Activated CD4-positive, alpha-beta T cell treated with anti-CD3 and anti-CD28 coated beads, Interleukin-2, Interleukin-4, amounts not matched to agents 100 ng/mL and 50 ng/mL, durations not matched to agents 16 hours and 8 hours (primary cell): ENCODE results near the gene MRPS18A.
"Not testable (repeated sequence)": the region's sequence is repeated elsewhere in the genome, so short reads cannot be mapped to it uniquely, and the experiment has no call there.

Experiments
- DNase-seq: peaks from one replicate; pipeline ENCODE4 v3.0.0-alpha.2; 2020; ENCODE audit warnings: low spot score

MRPS18A gene

DNA sequence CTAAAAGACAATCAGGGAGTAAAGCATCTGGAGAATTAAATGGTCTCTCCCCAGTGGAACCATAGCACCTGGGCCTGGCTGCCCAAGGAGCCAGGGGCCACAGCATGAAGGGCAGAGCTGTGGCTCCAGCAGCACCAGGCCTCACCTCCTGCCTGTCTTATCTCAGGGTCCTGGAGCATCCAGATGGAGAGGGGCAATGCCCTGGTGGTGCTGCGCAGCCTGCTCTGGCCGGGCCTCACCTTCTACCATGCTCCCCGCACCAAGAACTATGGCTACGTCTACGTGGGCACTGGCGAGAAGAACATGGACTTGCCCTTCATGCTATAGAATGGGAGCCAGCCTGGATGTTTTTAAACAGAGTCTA lies 17.0 kb downstream of the MRPS18A start:
- no peak for DNase-seq

DNA sequence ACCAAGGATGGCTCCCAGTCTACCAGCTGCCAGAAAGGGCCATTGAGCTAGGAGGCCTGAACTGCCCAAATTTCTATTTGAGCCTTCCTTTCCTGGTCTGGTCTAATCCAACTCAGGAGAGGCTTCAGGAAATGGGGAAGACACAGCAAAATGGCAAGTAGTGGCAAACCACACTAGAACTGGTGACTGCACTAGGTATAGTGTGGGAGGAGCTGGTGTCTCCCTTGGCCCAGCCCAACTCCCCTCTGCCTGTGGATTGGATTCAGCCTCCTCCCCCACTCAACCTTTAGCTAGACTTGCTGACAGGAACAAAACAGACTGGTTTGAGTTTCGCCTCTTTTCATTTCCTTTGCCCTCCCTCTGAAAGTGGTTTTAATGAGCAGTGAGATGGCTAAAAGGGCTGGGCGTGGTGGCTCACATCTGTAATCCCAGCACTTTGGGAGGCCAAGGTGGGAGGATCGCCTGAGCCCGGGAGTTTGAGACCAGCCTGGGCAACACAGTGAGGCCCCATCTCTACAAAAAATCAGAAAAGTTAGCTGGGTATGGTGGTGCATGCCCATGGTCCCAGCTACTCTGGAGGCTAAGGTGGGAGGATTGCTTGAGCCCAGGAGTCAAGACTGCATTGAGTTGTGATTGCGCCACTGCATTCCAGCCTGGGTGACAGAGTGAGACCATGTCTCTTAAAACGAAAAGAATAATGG lies 17.5 kb downstream of the MRPS18A start:
- DNase-seq = peak; percentile 42

DNA sequence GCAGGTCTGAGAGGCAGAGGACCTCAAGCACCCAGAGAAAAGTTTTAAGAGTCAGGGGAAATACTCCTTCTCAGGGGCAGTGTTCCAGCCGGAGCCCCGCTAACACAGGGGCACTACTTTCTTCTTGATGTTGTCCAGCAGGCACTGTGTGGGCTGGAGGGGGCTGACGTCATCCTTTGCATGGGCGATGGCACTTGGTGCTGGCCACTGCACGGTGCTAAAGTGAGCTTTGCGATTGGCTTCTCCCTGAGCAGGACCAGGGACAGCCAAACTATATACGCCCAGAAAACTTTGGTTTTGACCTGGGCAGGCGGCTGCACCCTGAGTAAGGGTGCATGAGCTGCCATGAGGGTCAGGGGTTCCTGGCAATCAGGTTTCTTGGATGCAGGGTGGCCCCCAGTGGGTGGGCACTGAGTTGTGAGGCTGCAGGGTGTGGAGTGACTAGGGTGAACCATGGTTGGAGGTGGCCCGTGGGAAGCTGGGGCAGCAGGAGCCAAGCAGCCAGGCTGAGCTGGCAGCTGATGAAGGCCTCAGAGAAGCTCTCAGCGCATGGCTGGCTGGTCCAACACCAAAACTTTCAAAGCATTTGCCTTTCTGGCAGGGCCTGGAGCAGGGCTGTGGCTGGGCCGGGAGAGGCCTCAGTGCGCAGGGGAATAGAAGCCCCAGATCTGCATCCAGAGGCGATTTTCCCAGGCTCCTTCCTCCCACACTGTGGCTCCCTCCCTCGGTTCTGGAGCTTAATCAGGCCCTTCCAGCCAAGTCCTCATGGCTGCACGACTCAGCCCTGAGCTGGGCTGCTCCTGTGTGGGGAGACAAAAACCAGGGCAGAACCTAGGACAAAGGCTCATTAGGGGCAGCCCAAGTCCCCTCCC lies 18.3 kb downstream of the MRPS18A start:
- no peak for DNase-seq

DNA sequence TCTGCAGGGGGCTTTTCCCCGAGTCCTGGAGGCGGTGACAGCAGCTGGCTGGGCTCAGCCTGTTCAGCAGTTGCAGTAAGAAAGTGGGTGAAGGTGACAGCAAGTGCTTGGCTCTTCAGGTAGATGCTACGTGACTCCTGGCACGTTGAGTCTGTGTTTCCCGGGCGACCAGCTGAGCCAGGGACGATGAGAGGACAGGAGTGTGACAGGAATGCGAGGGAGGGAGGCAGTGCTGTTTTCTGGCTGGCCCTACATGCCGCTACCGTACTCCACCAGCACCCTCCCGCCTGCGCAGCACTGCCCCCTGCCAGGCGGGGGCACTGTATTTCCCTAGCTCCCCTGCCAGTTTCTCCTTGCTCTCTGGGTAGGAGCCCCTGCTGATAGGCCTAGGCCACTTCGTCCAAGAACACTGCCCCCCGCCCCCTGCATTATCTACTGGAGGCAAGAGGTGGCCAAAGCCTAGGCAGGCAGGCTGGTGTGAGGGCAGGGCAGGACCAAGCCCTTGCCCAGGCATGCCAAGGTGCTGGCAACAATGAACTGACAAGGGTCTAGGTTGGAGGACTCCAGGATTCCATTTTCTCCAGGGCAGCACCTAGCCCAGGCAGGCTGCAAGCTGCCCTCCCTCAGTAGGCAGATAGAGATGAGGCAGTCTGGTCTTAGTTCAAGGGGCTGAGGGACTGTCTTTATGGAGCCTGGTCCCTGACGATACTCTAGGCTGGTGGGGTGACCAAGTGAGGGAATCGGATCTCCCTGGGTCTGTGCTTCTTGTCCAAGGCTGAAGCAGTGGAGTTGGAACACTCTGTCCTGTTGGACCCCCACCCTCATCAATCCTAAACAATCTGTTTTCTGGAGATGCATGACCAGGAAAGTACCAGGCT lies 19.2 kb downstream of the MRPS18A start:
- peak; percentile 38 for DNase-seq

DNA sequence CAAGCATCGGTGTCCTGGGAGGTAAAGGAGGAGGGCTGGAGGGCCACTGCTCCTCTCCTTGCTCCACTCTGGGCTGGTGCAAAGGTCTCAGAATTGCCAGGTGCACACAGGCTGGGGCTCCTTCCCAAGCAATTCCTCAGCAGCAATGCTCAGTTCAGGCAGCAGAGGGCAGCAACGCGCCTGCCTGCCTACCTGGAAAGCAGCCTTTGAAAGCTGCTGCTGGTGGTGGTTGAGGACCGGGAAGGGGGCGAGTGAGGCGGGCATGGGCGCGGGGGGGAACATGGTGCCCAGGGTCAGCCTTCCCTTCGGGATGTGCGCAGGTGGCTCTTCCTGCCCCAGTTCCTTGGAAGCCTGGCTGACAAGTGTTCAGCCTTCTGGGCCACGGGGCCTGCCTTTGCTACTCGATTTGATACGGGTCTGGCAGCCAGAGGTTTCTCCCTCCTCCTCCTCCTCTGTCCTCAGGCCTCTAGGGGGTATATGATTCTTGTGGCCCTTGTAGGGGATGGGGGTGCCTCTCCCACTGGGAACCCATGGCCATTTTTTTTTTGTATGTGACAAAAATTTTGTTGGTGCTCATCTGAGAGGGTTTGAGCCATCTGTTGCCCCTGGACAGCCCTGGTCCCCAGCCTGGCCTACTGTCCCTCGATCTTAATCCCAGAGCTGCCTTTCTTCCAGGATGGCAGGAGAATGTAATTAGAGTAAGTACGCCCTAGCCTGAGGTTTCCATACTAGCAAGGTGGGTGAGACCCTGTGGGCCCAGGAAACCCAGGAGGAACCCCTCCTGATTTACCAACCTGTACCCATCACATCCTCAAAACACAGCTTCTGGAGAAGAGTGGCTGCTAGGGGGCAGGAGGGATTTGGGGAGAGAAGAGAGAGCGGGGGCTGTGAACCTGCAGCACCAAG lies 20.1 kb downstream of the MRPS18A start:
- peak; percentile 87 for DNase-seq

DNA sequence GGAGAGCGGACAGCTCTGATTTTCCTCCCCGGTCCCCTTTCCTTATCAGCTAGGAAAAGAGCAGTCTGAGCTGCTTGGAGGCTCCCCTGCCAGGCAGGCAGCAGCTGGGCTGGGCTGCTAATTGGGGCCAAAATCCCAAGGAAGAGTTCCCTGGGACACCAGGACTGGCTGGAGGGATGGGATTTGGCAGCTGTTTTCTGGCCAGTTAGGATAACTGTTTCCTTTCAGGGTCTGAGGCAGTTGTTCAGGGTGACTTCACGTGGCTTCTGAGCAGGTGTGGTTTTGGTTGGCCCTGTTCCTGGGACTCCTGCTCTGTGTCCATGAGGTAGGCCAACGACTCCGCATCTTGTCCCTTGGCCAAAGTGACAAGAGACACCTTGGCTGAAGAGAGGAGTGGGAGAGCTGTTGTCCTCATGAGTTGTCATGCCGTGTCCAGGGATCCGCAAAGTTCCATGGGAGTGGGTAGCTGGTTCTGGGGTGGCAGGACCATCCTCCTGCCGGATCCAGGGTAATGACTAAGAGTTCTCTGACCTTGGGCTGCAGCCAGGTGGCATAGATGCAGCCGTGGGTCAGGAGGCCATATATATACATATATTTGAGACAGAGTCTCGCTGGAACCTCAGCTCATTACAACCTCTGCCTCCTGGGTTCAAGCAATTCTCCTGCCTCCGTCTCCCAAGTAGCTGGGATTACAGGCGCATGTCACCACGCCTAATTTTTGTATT lies 21.2 kb downstream of the MRPS18A start:
- no peak for DNase-seq

DNA sequence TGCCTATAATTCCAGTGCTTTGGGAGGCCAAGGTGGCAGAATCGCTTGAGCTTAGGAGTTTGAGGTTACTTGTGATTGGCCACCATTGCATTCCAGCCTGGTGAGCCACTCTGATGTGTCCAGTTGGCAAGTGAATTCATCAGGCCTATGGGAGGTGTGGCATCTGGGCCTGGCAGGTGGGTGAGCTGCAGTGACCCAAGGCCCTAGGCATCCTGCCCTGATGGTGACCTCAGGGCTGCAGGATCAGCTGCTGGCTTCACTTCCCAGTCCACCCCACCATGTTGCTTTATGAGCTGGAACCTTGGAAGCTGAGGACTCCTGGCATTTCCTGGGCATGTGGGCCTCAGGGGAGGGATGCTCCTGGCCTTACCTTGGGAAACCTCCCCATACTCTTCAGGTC lies 22.2 kb downstream of the MRPS18A start:
- DNase-seq = no peak

DNA sequence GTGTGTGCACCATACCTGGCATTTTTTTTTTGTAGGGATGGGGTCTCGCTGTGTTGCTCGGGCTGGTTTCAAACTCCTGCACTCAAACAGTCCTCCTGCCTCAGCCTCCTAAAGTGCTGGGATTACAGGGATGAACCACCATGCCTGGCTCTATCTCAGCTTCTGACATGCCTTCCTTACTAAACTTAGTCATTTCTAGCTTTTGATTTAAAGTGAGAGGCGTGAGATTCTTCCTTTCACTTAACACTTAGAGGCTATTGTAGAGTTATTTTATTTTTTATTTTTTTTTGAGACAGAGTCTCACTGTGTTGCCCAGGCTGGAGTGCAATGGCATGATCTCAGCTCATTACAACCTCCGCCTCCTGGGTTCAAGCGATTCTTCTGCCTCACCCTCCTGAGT lies 24.6 kb downstream of the MRPS18A start:
- peak; percentile 23 for DNase-seq

DNA sequence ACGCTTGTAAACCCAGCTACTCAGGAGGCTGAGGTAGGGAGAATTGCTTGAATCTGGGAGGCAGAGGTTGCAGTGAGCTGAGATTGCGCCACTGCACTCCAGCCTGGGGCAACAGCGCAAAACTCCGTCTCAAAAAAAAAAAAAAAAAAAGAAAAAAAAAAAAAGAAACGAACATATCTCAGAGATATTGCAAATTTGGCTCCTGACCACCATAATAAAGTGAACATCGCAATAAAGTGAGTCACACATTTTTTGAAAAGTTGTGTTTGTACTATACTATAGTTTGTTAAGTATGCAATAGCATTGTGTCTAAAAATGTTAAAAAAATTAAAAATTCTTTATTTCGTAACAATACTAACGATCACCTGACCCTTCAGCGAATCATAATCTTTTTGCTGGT lies 29.4 kb downstream of the MRPS18A start:
- no peak for DNase-seq

DNA sequence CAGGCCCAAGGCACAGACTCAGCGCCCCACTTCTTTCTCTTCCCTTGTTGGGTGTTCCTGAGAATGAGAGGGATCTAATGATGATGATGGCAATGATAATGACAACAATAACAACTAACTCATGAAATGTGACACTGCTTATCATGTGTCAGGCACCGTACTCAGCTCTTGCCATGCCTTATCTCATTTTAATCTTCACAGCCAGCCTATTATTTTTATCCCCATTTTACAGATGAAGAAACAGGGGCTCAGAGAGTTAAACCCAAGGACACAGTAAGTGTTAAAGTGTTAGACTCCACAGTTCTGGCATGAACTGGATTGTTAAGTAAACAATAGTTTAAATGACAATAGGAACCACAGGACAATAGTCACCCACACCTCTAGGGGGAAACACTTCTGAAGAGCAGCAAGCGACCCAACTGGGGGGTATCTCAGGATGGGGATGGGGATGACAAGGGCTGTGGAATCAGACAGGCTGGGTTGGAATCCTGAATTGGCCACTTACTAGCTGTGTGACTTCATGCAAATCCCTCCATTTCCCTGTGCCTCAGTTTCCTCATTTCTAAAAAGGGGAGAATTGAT lies 30.3 kb downstream of the MRPS18A start:
- DNase-seq = no peak

DNA sequence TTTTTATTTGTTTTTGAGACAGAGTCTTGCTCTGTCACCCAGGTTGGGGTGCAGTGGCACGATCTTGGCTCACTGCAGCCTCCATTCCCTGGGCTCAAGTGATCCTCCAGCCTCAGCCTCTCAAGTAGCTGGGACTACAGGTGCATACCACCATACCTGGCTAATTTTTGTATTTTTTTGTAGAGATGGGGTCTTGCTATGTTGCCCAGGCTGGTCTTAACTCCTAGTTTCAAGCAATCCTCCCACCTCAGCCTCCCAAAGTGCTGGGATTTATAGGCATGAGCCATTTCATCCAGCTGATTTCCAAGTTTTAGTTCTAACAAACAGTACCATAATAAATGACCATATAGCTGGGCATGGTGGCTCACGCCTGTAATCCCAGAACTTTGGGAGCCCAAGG lies 34.8 kb downstream of the MRPS18A start:
- not testable (repeated sequence) for DNase-seq

DNA sequence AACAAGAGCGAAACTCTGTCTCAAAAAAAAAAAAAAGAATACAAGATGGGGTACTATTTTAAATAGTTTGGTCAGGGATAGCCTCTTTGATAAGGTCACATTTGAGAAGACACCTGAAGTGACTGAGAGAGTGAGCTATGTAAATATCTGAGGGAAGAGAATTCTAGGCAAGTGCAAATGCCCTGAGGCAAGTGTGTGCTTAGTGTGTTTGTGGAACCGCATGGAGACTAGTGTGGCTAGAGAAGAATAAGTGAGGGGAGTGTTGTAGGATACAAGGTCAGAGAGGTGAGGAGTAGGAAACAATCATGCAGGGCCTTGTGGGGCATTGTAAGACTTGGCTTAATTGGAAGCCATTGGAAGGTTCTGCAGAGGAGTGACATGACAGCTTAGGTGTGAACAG lies 39.3 kb downstream of the MRPS18A start:
- no peak for DNase-seq

DNA sequence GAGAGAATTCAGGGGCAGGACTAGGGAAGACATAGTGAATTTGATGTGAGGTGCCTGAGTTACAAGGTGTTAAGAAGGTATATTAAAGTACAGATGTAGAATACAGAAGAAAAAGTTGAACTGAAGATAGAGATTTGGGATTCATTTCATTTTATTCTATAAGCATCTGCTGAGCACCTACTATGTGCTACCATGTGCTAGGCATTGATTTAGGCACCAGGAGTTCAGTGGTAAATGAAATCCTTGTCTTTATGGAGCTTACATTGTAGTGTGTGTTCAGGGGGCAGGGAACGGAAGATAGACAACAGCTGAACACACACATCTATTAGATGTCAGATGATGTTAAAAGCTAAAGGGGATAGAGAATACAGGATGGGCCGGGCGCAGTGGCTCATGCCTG lies 40.0 kb downstream of the MRPS18A start:
- no peak for DNase-seq

DNA sequence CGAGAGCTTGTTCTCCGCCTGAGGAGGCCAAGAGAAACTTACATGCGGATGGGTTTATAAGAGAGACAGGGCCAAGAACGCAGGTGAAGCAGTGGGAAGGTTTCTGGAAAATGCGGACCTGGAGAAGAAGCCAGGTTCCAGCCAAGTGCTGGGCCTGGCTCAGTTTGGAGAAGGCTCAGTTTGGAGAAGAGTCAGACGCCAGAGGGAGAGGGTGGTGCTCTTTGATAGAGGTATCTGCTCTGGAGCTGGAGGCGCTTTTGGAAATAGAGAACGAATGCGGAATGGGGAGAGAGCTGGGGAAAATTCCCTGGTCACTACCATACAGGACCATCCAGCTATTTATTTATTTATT lies 42.0 kb downstream of the MRPS18A start:
- no peak for DNase-seq

DNA sequence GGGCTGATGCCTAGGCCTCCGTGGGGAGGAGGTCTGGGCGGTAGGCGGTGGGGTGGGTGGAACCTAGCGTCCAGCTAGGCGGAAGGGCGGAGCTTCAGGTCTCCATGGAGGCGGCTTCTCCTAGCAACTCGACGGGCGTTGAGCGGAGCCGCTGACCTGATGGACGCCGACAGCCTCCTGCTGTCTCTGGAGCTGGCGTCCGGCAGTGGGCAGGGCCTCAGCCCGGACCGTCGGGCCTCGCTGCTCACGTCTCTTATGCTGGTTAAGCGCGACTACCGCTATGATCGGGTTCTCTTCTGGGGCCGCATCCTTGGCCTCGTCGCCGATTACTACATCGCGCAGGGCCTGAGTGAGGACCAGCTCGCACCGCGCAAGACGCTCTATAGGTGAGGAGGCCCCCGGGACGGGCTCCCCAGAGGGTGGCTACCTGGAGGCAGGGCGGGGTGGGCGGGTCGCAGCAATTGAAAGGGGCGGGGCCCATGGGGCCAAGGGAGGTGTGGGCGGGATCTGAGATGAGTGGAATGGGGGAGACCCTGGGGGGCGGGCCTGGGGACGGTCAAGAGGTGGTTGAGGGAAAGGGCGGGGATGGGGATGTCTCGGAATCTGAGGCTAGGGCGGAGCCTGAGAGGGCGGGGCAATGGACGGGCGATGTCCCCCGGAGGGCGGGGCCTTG lies 42.5 kb downstream of the MRPS18A start, which contains the start of gene RSPH9:
TSS of gene RSPH9 (plus strand) at position 97 of the 673 bp plus-strand sequence. CDS start at position 160, 63 bp downstream.
- peak; percentile 45 for DNase-seq

DNA sequence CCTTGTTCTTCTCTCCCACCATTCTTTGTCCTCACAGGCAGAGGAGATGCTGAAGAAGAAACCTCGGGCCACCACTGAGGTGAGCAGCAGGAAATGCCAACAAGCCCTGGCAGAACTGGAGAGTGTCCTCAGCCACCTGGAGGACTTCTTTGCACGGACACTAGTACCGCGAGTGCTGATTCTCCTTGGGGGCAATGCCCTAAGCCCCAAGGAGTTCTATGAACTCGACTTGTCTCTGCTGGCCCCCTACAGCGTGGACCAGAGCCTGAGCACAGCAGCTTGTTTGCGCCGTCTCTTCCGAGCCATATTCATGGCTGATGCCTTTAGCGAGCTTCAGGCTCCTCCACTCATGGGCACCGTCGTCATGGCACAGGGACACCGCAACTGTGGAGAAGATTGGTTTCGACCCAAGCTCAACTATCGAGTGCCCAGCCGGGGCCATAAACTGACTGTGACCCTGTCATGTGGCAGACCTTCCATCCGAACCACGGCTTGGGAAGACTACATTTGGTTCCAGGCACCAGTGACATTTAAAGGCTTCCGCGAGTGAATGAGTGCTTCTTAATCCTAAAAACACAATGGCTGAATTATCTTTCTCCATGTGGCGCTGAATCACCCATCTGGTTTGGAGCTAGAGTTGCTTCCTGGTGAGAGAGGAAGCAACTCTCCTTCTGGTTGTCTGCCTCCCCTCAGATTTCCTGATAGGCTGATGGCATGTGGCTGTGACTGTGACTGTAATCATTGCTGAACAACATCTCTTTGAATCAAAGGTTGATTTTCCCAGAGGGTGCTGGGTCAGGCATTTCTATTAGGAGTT lies 47.4 kb downstream of the MRPS18A start:
- DNase-seq = no peak

DNA sequence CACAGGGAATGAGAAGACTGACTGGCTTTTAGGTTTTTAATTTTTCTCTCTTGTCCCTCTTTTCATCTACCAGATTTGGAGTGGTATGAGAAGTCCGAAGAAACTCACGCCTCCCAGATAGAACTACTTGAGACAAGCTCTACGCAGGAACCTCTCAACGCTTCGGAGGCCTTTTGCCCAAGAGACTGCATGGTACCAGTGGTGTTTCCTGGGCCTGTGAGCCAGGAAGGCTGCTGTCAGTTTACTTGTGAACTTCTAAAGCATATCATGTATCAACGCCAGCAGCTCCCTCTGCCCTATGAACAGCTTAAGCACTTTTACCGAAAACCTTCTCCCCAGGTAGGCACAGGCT lies 51.3 kb downstream of the MRPS18A start:
- DNase-seq = no peak

DNA sequence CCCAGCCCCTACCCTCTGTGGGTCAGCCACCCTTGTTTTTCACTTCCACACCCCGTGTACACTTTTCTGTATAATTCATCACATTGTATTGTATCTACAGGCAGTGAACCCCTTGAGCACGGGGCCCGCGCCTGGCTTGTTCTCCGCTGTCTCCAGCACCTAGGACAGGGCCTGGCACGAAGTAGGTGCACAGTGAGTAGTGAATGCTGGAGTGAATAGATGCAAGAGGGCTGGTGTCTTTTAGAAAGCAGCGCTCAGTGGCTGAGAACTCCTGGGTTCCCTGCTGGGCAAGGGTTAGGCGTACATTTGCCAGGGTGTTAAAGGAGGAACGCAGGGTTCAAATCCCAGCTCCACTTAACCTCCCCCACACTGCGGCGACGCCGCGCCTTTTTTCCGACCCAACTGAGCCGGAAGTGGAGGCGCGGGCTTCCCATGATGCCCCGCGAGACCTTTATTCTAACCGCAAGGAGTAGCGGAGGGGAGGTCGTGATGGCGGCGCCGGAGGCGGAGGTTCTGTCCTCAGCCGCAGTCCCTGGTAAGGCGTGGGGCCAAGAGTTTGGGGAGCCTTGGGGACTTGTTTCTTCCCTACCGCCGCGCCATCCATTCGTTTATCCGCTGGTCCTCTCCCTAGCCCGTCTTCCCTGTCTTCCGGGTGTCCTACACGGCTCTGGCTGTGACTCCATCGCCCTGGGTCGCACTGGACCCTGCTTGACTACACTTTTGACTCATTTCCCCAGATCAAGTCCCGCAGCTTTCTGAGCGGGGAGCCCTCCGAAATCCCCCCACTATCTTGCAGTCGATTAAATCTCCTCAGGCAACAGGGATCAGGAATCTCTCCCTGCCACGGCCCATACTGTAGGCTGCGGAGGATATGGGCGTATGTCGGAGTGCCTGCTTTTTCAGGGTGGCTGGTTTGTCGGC lies 51.9 kb downstream of the MRPS18A start, which contains the start of gene MAD2L1BP:
TSS of gene MAD2L1BP (plus strand) at position 454 of the 921 bp plus-strand sequence. CDS start at position 490, 36 bp downstream.
- DNase-seq = peak; percentile 90
